Measurements from ENCODE around the gene CILP2.

CILP2 gene

GRCh38 chr19:19502808-19503602 lies 35.1 kb upstream of the CILP2 start:
- Histone ChIP-seq H3K4me3 (no peak overlapping the region), H3K27ac (no peak overlapping the region)

GRCh38 chr19:19504754-19505668 lies 33.1 kb upstream of the CILP2 start:
- Histone ChIP-seq H3K27ac (no peak overlapping the region), H3K4me3 (no peak overlapping the region)

- H3K4me3 ChIP-seq, result peak overlapping the region in 1 of 7 experiments; percentile 29
Measured at GRCh38 chr19:19505669-19506326, 32.3 kb upstream of the CILP2 start.

GRCh38 chr19:19506592-19506991 lies 31.5 kb upstream of the CILP2 start:
- peak overlapping the region in 4 of 21 experiments; percentile 9 to 56 (median 28) for H3K27ac ChIP-seq

More at GRCh38 chr19:19505669-19506326, 32.3 kb upstream of the CILP2 start:
- peak overlapping the region in 3 of 21 experiments; percentile 9 to 56 (median 17) for H3K27ac ChIP-seq

GRCh38 chr19:19507354-19507753 lies 30.7 kb upstream of the CILP2 start:
- Histone ChIP-seq H3K4me3 (no peak overlapping the region), H3K27ac (no peak overlapping the region)

More at GRCh38 chr19:19506592-19506991, 31.5 kb upstream of the CILP2 start:
- H3K4me3 ChIP-seq, result peak overlapping the region in 1 of 7 experiments; percentile 29

- no peak overlapping the region for H3K27ac ChIP-seq
- H3K4me3 ChIP-seq, result no peak overlapping the region
Measured at GRCh38 chr19:19508217-19508616, 29.8 kb upstream of the CILP2 start.

- H3K27ac ChIP-seq, result no peak overlapping the region
- H3K4me3 ChIP-seq, result no peak overlapping the region
Measured at GRCh38 chr19:19510432-19510831, 27.6 kb upstream of the CILP2 start.

- Histone ChIP-seq H3K4me3 (no peak overlapping the region), H3K27ac (no peak overlapping the region)
Measured at GRCh38 chr19:19513682-19514081, 24.4 kb upstream of the CILP2 start.

GRCh38 chr19:19514215-19514657 lies 23.8 kb upstream of the CILP2 start:
- Histone ChIP-seq H3K4me3 (no peak overlapping the region), H3K27ac (no peak overlapping the region)

- peak within 1 kb of the TSS; percentile 48 to 74 (median 71) for H3K4me3 ChIP-seq
- peak within 1 kb of the TSS; percentile 7 to 92 (median 87) for H3K27ac ChIP-seq
Measured at GRCh38 chr19:19514881-19515641, 23.0 kb upstream of the CILP2 start, which contains the start of gene TSSK6. TSSK6 (minus strand) TSS chr19:19515548; CDS start chr19:19515427, 121 bp downstream.

- H3K27ac ChIP-seq, result peak within 1 kb of the TSS; percentile 7 to 92 (median 87)
- H3K4me3 ChIP-seq, result peak within 1 kb of the TSS; percentile 48 to 74 (median 71)
Measured at GRCh38 chr19:19515642-19516519, 22.2 kb upstream of the CILP2 start, which contains the start of gene NDUFA13. NDUFA13 (plus strand) TSS chr19:19516225; CDS start chr19:19516239, 14 bp downstream.

- Histone ChIP-seq H3K4me3 (peak overlapping the region in 3 of 7 experiments; percentile 69 to 73 (median 71)), H3K27ac (peak overlapping the region in 1 of 21 experiments; percentile 88)
Measured at GRCh38 chr19:19517235-19517619, 20.8 kb upstream of the CILP2 start.

- H3K27ac ChIP-seq, result no peak overlapping the region
Measured at GRCh38 chr19:19520989-19521388, 17.1 kb upstream of the CILP2 start.

GRCh38 chr19:19523177-19523576 lies 14.9 kb upstream of the CILP2 start:
- Histone ChIP-seq H3K27ac (no peak overlapping the region), H3K4me3 (no peak overlapping the region)

More at GRCh38 chr19:19520989-19521388, 17.1 kb upstream of the CILP2 start:
- H3K4me3 ChIP-seq, result no peak overlapping the region

GRCh38 chr19:19524053-19524452 lies 14.0 kb upstream of the CILP2 start:
- Histone ChIP-seq H3K4me3 (no peak overlapping the region), H3K27ac (no peak overlapping the region)

- no peak overlapping the region for H3K4me3 ChIP-seq
- H3K27ac ChIP-seq, result no peak overlapping the region
Measured at GRCh38 chr19:19525611-19526380, 12.3 kb upstream of the CILP2 start.
